ENCODE data around the gene SLX9.

GRCh38 chr21:44953628-44954021, 13.8 kb downstream of the SLX9 start:
- TF ChIP-seq EZH2 (IDR thresholded peaks at IDR 0.05; ENCODE audit: borderline replicate concordance, low read depth, low read length, severe bottlenecking) = no peak
- TF ChIP-seq CTCF (IDR thresholded peaks at IDR 0.05; ENCODE audit: borderline replicate concordance, extremely low read depth, low read length, poor library complexity, severe bottlenecking) = no peak

Data from DND-41 (cell line).